Effector memory CD4-positive, alpha-beta T cell (primary cell): ENCODE measurements around the gene ZNF253.
"Not testable (repeated sequence)": the region's sequence is repeated elsewhere in the genome, so short reads cannot be mapped to it uniquely, and the experiment has no call there.

ENCODE experiments used
- DNase-seq, 3 donors: peaks; one replicate each; pipeline ENCODE4 v3.0.0-alpha.2; 2020
- H3K27ac ChIP-seq: 2 replicates; pipeline ENCODE4 v1.7.0; 2013; ENCODE audit warnings: mild to moderate bottlenecking, low read length, moderate library complexity; ENCODE audit not compliant: insufficient read depth, poor library complexity, severe bottlenecking
- H3K27me3 ChIP-seq: replicated peaks from 2 replicates; pipeline ENCODE4 v1.7.0; 2013; ENCODE audit warnings: mild to moderate bottlenecking, low read length; ENCODE audit not compliant: insufficient read depth, control insufficient read depth, poor library complexity, severe bottlenecking
- H3K36me3 ChIP-seq: 2 replicates; pipeline ENCODE4 v1.7.0; 2013; ENCODE audit warnings: mild to moderate bottlenecking, low read length, moderate library complexity; ENCODE audit not compliant: control insufficient read depth, insufficient read depth
- H3K4me1 ChIP-seq: 2 replicates; pipeline ENCODE4 v1.7.0; 2013; ENCODE audit warnings: low read length, mild to moderate bottlenecking; ENCODE audit not compliant: control insufficient read depth, insufficient read depth, poor library complexity, severe bottlenecking
- H3K4me3 ChIP-seq: 2 replicates; pipeline ENCODE4 v1.7.0; 2013; ENCODE audit warnings: low read length, low read depth, mild to moderate bottlenecking; ENCODE audit not compliant: insufficient read depth, poor library complexity, severe bottlenecking
- H3K9me3 ChIP-seq: 2 replicates; pipeline ENCODE4 v1.7.0; 2013; ENCODE audit warnings: mild to moderate bottlenecking, low read length, moderate library complexity; ENCODE audit not compliant: control insufficient read depth
- total RNA-seq, 3 donors: gene quantifications; one replicate each; lab custom pipeline; 2026; lab: John Stamatoyannopoulos, UW

The ZNF253 gene
- 10.3 to 14.5 (median 12.6) reads per million in 3 donors for total RNA-seq

DNA sequence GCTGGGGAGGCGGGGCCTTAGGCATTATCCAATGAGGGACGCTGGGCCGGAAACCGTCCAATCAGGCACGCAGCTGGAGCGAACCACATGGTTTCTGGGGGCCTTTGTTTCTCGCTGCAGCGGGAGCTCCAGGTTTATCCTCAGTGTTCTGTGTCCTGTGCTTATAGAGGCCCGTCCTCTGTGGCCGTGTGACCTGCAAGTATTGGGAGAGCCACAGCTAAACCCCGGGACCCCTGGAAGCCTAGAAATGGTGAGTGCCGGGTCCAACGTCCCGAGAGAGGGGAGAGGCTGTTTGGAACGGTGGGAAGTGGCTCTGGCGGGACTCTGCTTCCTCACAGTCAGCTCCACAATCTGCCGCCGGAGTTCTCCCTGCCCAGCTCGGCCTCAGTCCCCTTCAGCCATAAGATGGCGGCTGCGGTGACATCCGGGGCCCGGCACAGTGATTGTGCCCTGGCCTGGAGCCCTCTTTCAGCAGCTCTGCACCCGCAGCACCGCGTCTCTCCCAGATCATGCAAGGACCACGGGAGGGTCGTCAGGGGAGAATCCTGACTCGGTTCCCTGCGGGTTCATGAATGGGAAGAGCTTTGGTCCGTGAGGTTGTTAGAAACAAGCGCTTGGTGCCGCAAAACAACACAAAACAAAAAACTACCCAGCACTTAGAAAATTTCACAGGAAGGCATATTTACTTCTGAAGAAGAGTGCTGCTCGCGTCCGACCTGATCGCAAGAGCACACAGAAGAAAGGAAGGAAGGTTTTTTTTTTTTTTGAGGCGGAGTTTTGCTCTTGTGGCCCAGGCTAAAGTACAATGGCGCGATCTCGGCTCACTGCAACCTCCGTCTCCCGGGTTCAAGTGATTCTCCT is at the start of gene ZNF253:
TSS of gene ZNF253 (plus strand) at position 133 of the 861 bp plus-strand sequence. CDS start at position 248, 115 bp downstream.
- peak; percentile 81 to 91 (median 91) for DNase-seq
- Histone ChIP-seq H3K4me1 (peaks cover 6% of the 10 kb centered on the region), H3K9me3 (no peaks in the 10 kb centered on the region), H3K27ac (peak within 1 kb of the TSS; percentile 91), H3K36me3 (no peaks in the 10 kb centered on the region), H3K4me3 (peak within 1 kb of the TSS; percentile 98), H3K27me3 (no peaks in the 10 kb centered on the region)

DNA sequence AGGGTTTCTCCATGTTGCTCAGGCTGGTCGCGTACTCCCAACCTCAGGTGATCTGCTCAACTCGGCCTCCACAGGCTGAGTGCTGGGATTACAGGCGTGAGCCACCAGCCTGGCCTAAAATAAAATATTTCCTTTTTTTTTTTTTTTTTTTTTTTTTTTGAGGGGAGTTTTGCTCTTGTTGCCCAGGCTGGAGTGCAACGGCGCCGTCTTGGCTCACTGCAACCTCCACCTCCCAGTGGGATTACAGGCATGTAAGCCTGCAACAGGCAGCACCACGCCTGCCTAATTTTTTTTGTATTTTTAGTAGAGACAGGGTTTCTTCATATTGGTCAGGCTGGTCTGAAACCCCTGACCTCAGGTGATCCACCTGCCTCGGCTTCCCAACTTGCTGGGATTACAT is 49.0 kb upstream of the ZNF253 start:
- peak overlapping the region; percentile 67 for H3K27ac ChIP-seq
- peaks cover 14% of the 10 kb centered on the region for H3K4me1 ChIP-seq
- H3K4me3 ChIP-seq, result no peak overlapping the region
- no peaks in the 10 kb centered on the region for H3K27me3 ChIP-seq
- no peaks in the 10 kb centered on the region for H3K9me3 ChIP-seq
- DNase-seq, result no peak
- H3K36me3 ChIP-seq, result peaks cover 8% of the 10 kb centered on the region

- H3K36me3 ChIP-seq, result peaks cover 8% of the 10 kb centered on the region
- DNase-seq, result peak; percentile 27 to 64 (median 47)
- H3K9me3 ChIP-seq, result no peaks in the 10 kb centered on the region
- no peak overlapping the region for H3K4me3 ChIP-seq
- no peaks in the 10 kb centered on the region for H3K27me3 ChIP-seq
- peak overlapping the region; percentile 67 for H3K27ac ChIP-seq
- peaks cover 18% of the 10 kb centered on the region for H3K4me1 ChIP-seq
These were observed 48.3 kb upstream of the ZNF253 start for GRCh38 chr19:19817357-19817756.

DNA sequence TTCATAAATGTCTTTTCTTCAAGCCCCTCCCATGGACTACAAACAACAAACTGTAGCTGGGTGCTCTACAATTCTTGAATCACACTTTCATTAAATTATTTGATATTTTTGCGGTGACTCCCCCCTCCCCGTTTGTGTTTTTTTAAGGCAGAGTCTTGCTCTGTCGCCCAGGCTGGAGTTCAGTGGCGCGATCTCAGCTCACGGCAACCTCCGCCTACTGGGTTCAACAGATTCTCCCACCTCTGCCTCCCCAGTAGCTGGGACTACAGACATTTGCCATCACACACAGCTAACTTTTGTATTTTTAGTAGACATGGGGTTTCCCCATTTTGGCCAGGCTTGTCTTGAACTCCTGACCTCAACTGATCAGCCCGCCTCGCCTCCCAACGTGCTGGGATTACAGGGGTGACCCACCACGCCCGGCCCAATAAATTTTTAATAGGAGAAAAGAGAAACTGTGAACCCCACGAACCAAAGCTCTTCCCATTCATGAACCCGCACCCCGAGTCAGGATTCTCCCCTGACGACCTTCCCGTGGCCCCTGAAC is 44.8 kb upstream of the ZNF253 start:
- peaks cover 18% of the 10 kb centered on the region for H3K4me1 ChIP-seq
- peaks cover 8% of the 10 kb centered on the region for H3K36me3 ChIP-seq
- H3K9me3 ChIP-seq, result no peaks in the 10 kb centered on the region
- H3K27ac ChIP-seq, result peak overlapping the region; percentile 93
- H3K27me3 ChIP-seq, result no peaks in the 10 kb centered on the region
- peak overlapping the region; percentile 65 for H3K4me3 ChIP-seq
- peak in 2 of 3 donors; percentile 12 to 17 for DNase-seq

GRCh38 chr19:19821366-19821951 is 44.2 kb upstream of the ZNF253 start, which contains the start of gene ZNF506:
Gene ZNF506, minus strand, starts transcription at chr19:19821750. Its CDS starts 147 bp downstream, at chr19:19821603.
- peaks cover 8% of the 10 kb centered on the region for H3K36me3 ChIP-seq
- peaks cover 18% of the 10 kb centered on the region for H3K4me1 ChIP-seq
- H3K9me3 ChIP-seq, result no peaks in the 10 kb centered on the region
- peak within 1 kb of the TSS; percentile 93 for H3K27ac ChIP-seq
- no peaks in the 10 kb centered on the region for H3K27me3 ChIP-seq
- H3K4me3 ChIP-seq, result peak within 1 kb of the TSS; percentile 65
- peak; percentile 94 to 97 (median 96) for DNase-seq

DNA sequence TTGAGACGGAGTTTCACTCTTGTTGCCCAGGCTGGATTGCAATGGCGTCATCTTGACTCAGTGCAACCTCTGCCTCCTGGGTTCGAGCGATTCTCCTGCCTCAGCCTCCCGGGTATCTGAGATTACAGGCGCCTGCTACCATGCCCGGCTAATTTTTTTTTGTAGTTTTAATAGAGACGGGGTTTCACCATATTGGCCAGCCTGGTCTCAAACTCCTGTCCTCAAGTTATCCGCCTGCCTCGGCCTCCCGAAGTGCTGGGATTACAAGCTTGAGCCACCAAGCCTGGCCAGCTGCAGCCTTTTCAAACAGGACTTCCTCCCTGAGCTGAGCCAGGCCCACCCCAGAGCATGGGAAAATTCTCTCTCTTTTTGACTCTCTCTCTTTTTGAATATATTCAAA is 43.7 kb upstream of the ZNF253 start:
- Histone ChIP-seq H3K4me1 (peaks cover 18% of the 10 kb centered on the region), H3K4me3 (peak overlapping the region; percentile 41), H3K27ac (peak overlapping the region; percentile 93)
- H3K36me3 ChIP-seq, H3K9me3 ChIP-seq, DNase-seq, H3K27me3 ChIP-seq: not testable (repeated sequence)

- peaks cover 6% of the 10 kb centered on the region for H3K4me1 ChIP-seq
- DNase-seq, result no peak
- H3K27ac ChIP-seq, result no peak overlapping the region
- H3K27me3 ChIP-seq, result no peaks in the 10 kb centered on the region
- H3K4me3 ChIP-seq, result no peak overlapping the region
- H3K9me3 ChIP-seq, result no peaks in the 10 kb centered on the region
- no peaks in the 10 kb centered on the region for H3K36me3 ChIP-seq
These were observed 41.8 kb upstream of the ZNF253 start for GRCh38 chr19:19823916-19824315.

DNA sequence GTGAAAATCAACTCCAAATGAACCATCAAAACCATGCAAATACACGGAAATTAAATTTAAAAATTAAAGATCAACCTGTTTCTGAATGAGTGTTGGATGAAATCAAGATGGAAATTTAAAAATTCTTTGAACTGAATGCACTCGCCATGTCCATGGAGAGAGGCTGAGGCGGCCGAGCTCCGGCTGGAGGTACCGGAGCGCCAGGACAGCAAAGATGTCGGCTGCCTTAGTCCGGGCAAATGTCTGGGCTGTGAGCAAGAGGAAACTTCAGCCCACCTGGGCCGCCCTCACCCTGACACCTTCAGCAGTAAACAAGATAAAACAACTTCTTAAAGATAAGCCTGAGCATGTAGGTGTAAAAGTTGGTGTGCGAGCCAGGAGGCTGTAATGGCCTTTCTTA is 38.8 kb upstream of the ZNF253 start:
- Histone ChIP-seq H3K27me3 (no peaks in the 10 kb centered on the region), H3K4me1 (peaks cover 4% of the 10 kb centered on the region), H3K4me3 (no peak overlapping the region), H3K36me3 (no peaks in the 10 kb centered on the region), H3K27ac (no peak overlapping the region), H3K9me3 (peaks cover 16% of the 10 kb centered on the region)
- DNase-seq, result no peak

DNA sequence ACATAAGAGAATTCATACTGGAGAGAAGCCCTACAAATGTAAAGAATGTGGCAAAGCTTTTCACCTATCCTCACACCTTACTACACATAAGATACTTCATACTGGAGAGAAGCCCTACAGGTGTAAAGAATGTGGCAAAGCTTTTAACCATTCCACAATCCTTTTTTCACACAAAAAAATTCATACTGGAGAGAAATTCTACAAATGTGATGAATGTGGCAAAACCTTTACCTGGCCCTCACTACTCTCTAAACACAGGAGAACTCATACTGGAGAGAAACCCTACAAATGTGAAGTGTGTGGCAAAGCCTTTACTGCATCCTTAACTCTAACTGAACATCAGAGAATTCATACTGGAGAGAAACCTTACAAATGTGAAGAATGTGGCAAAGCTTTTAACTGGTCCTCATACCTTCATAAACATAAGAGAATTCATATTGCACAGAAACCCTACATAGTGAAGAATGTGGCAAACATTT is 30.1 kb upstream of the ZNF253 start:
- H3K4me3 ChIP-seq, result no peak overlapping the region
- no peak overlapping the region for H3K27ac ChIP-seq
- no peaks in the 10 kb centered on the region for H3K27me3 ChIP-seq
- no peak for DNase-seq
- no peaks in the 10 kb centered on the region for H3K4me1 ChIP-seq
- peaks cover 27% of the 10 kb centered on the region for H3K9me3 ChIP-seq
- H3K36me3 ChIP-seq, result no peaks in the 10 kb centered on the region
